Measurements from ENCODE around the gene DAAM2. TPM values are rescaled to one million over a fixed set of nuclear protein-coding genes. Genes with fewer than 3 reads are reported as not detected.

DAAM2 gene
- polyA plus RNA-seq, 1 of the 3 experiments (the other 2 are of a cell fraction), result 0.20 TPM

DNA sequence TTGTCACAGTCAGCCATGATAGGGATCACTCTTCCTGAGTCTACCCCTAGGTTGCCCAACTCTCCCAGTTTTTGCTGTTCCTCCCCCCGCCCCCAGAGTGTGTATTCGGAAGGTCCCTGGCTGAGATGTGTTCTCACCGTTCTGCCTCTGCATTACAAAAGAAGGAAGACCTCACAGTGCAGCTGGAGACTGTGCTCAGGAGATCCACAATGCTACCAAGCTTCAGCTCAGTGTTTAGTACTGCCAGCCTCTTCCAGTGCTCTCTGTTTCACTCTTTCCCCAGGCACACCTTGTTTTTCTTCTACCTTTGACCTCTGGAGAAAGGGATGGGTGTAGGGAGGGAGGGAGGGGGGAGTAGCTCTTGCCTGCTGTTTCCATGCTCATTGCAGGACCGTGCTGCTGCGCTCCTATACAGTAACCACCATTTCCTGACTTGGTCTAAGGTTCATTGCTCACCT is 155.5 kb downstream of the DAAM2 start:
- H3K79me2 ChIP-seq (ENCODE audit: insufficient read depth), result no peaks in the 10 kb centered on the region
- no peaks in the 10 kb centered on the region for H3F3A ChIP-seq (replicated peaks; ENCODE audit: insufficient read depth)
- no peaks in the 10 kb centered on the region; a peak in 1 of 4 replicates for H3K4me1 ChIP-seq (ENCODE audit: control insufficient read depth in 1 of 2, insufficient read depth in 2 of 2, low read depth in 1 of 2, low read length in 1 of 2)
- H3K9ac ChIP-seq, result no peak overlapping the region
- ChIA-PET POLR2A (no interaction called here), CTCF (interaction anchor here (2.1 kb wide), 1 partner anchor 34 kb away, joined by 8 read pairs; no protein-coding TSS in a partner anchor)
- H2AFZ ChIP-seq (ENCODE audit: low read depth), result no peak overlapping the region
- no peaks in the 10 kb centered on the region for H3K36me3 ChIP-seq (replicated peaks in 1 of 2; ENCODE audit: control insufficient read depth in 1 of 2, insufficient read depth in 2 of 2, low read length in 1 of 2)
- H3K4me3 ChIP-seq (ENCODE audit: low read depth in 2 of 2, low read length in 1 of 2), result no peak overlapping the region
- H4K20me1 ChIP-seq (ENCODE audit: insufficient read depth), result no peaks in the 10 kb centered on the region
- no peak for DNase-seq
- no peaks in the 10 kb centered on the region for H3K9me3 ChIP-seq
- no peak overlapping the region for H3K4me2 ChIP-seq
- 44% methylated on average over 4 of the region's 5 CpGs for WGBS (ENCODE audit: low lambda C conversion rate)
- no peaks in the 10 kb centered on the region for H3K27me3 ChIP-seq (ENCODE audit: insufficient read depth)
- no peak overlapping the region for H3K27ac ChIP-seq (ENCODE audit: low read depth in 2 of 2, low read length in 1 of 2)
- TF ChIP-seq POLR2AphosphoS5 (IDR thresholded peaks at IDR 0.05; ENCODE audit: low read depth, low read length) (no peak), RXRA (IDR thresholded peaks at IDR 0.05; ENCODE audit: borderline replicate concordance, low read depth) (no peak), NRF1 (IDR thresholded peaks at IDR 0.05; ENCODE audit: low read depth, low read length) (no peak), MEF2A (IDR thresholded peaks at IDR 0.05; ENCODE audit: borderline replicate concordance, low read depth) (no peak), JUND (IDR thresholded peaks at IDR 0.05) (no peak), TEAD4 (IDR thresholded peaks at IDR 0.05; ENCODE audit: borderline replicate concordance, insufficient read depth) (no peak), FOXJ3 (CRISPR knock-in tag; IDR thresholded peaks at IDR 0.05) (no peak), TAF1 (IDR thresholded peaks at IDR 0.05; ENCODE audit: borderline replicate concordance, low read depth, low read length) (no peak), RFX5 (IDR thresholded peaks at IDR 0.05; ENCODE audit: low read length) (no peak), SIN3A (IDR thresholded peaks at IDR 0.05; ENCODE audit: borderline replicate concordance, low read depth, low read length) (no peak), CHD2 (IDR thresholded peaks at IDR 0.05; ENCODE audit: low read length, partially characterized antibody) (no peak), TCF12 (IDR thresholded peaks at IDR 0.05) (no peak), FOXM1 (IDR thresholded peaks at IDR 0.05; ENCODE audit: low read depth) (no peak), GATA2 (CRISPR knock-in tag; IDR thresholded peaks at IDR 0.05) (no peak), SMC3 (IDR thresholded peaks at IDR 0.05; ENCODE audit: low read depth, low read length) (no peak), MXI1 (IDR thresholded peaks at IDR 0.05; ENCODE audit: low read depth, low read length) (no peak)
- TF ChIP-seq, protein P1, sequence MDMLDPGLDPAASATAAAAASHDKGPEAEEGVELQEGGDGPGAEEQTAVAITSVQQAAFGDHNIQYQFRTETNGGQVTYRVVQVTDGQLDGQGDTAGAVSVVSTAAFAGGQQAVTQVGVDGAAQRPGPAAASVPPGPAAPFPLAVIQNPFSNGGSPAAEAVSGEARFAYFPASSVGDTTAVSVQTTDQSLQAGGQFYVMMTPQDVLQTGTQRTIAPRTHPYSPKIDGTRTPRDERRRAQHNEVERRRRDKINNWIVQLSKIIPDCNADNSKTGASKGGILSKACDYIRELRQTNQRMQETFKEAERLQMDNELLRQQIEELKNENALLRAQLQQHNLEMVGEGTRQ (IDR thresholded peaks at IDR 0.05; ENCODE audit: borderline replicate concordance, low read depth, low read length), result no peak
- TF ChIP-seq, protein P2, sequence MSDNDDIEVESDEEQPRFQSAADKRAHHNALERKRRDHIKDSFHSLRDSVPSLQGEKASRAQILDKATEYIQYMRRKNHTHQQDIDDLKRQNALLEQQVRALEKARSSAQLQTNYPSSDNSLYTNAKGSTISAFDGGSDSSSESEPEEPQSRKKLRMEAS (IDR thresholded peaks at IDR 0.05; ENCODE audit: low read depth), result no peak
- TF ChIP-seq, protein P3, sequence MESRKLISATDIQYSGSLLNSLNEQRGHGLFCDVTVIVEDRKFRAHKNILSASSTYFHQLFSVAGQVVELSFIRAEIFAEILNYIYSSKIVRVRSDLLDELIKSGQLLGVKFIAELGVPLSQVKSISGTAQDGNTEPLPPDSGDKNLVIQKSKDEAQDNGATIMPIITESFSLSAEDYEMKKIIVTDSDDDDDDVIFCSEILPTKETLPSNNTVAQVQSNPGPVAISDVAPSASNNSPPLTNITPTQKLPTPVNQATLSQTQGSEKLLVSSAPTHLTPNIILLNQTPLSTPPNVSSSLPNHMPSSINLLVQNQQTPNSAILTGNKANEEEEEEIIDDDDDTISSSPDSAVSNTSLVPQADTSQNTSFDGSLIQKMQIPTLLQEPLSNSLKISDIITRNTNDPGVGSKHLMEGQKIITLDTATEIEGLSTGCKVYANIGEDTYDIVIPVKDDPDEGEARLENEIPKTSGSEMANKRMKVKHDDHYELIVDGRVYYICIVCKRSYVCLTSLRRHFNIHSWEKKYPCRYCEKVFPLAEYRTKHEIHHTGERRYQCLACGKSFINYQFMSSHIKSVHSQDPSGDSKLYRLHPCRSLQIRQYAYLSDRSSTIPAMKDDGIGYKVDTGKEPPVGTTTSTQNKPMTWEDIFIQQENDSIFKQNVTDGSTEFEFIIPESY (IDR thresholded peaks at IDR 0.05; ENCODE audit: borderline replicate concordance, low read depth), result no peak
- TF ChIP-seq, protein P4, sequence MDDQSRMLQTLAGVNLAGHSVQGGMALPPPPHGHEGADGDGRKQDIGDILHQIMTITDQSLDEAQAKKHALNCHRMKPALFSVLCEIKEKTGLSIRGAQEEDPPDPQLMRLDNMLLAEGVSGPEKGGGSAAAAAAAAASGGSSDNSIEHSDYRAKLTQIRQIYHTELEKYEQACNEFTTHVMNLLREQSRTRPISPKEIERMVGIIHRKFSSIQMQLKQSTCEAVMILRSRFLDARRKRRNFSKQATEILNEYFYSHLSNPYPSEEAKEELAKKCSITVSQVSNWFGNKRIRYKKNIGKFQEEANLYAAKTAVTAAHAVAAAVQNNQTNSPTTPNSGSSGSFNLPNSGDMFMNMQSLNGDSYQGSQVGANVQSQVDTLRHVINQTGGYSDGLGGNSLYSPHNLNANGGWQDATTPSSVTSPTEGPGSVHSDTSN (IDR thresholded peaks at IDR 0.05), result no peak
- no peaks in the 10 kb centered on the region for H3K9me2 ChIP-seq
